ENCODE results near the gene SMARCB1.

The SMARCB1 gene

DNA sequence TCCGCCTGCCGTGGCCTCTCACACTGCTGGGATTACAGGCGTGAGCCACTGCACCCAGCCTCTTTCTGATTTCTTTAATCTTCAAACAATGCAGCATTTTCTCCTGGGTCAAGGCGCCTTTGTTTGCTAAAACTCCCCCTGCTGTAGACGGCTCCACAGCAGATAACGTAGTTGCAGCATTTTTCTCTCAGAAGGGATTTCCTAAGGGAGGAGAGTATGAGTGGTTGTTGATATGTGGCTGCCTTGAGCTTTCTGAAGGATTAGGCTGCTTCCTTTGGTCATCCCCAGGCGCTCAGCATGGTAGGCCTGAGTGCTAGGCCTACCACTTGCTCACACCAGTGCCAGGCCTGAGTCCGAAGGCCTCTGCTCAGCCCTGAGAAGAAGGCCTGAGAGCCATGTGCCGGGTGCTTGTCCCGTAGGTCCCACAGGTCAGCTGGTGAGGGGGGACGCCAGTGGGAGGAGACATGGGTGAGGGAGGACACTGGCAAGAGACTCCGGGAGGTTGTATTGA, 18.1 kb downstream of the SMARCB1 start:
- no peak for DNase-seq

DNA sequence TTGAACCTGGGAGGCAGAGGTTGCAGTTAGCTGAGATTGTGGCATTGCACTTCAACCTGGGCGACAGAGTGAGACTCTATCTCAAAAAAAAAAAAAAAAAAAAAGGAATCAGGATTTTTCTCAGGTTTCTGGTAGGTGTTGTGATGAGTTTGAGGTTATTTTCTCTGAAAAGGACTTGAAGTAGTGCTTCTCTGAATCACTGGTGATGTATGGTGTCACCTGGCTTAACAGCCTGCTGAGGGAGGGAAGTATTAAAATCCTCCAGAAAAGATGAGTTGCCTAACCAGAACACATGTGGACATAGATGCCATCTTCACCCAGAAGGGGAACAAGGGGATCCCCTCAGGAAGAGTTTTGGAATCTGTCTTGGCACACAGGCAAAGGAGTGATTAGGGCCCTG, 20.1 kb downstream of the SMARCB1 start:
- no peak for DNase-seq

DNA sequence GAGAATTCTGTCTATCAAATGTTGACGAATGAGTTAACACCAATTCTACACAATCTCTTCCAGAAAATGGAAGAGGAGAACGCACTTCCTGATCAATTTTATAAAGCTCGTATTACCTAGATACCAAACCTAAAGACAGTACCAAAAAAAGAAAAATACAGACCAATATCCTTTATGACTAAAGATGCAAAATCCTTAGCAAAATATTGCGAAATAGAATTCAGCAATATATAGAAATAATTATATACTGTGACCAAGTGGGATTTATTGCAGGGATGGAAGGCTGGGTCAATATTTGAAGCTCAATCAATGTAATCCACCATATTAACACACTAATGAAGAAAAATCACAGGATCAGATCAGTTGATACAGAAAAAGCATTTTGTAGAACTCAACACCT, 25.6 kb downstream of the SMARCB1 start:
- DNase-seq, result no peak

DNA sequence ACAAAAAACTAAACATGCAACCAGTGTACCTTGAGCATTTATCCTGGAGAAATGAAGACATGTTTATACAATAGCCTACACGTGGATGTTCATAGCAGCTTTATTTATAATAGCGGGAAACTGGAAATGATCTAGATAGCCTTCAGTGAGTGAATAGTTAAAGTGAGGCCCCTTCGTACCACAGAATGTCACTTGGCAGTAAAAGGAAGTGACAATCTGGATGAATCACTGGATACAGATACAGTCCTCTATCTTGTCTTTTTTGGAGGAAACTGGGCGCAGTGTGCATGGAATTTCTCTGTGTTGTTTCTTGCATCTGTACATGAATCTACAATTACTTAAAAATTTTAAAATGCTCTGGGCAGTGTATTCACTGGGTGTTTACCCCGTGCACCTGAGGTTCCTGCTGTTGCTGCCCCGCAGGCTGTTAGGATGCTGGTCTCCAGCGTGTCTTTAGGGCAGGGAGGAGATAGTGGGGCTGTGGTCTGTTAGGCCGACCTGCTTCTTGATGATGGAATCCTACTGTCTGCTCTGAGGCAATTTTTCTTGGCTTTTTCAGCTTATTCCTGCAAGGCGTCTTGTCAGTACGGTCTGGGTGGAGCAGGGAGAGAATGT, 28.9 kb downstream of the SMARCB1 start:
- DNase-seq, result no peak

DNA sequence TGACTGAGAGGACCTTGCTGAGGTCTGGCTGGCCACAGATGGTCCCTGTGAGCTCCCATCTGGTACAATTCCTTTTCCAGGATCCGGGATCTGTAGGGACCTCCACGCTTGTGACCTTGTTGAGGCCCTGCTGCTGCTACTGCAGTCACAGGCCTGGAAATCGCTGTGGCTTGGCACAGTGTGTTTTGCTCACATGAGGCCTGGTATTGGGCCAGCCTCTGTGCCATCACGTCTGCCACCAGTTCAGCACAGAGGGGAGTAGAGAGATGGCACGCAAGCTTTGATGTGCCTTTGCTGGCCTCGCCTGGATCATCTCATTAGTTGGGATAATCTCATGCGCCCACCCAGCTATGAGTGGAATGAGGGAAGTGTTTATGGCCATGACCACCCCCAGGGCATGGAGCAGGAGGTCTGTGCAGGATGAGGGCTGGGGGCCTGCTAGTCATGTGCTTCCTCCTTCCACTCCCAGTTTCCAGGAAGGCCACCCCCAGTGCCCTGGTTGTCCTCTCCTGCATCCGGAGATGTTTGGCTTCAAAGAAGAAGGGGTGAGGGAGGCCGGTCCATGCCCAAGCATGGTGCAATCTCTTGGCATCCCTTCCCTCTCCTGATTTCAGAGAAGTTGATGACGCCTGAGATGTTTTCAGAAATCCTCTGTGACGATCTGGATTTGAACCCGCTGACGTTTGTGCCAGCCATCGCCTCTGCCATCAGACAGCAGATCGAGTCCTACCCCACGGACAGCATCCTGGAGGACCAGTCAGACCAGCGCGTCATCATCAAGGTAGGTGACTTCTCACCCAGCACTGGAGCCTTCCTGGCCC, 29.6 kb downstream of the SMARCB1 start:
- peak in 1 of 2 experiments; percentile 19 for DNase-seq

DNA sequence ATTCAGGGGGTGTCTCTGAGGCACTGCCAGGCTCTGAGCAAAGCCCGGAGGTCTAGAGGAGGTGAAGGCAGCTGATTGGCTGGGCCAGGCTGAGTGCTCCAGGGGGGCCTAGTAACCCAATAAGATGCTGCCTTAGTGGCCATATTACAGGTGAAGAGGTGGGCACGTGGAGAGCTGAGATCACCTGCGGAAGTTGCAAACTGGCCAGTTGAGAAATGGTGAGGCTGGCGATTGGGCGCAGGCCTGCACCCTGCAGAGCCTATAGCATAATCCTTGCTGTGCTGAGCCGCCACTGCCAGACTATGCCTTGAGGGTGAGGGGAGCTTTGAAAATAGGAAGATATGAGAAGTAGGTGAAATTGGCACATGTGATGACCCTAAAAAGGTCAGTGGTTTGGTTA, 30.4 kb downstream of the SMARCB1 start:
- no peak for DNase-seq

DNA sequence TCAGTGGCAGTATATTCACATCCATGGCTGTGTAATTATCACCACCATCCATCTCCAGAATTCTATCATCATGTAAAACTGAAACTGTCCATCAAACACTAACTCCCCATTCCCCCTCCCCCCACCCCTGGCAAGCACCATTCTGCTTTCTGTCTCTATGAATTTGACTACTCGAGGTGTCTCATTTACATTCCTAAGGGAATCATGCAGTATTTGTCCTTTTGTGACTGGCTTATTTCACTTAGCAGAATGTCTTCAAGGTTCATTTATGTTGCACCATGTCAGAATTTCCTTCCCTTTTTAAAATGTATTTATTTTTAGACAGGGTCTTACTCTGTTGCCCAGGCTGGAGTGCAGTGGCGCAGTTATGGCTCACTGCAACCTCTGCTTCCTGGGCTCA, 31.8 kb downstream of the SMARCB1 start:
- no peak for DNase-seq

DNA sequence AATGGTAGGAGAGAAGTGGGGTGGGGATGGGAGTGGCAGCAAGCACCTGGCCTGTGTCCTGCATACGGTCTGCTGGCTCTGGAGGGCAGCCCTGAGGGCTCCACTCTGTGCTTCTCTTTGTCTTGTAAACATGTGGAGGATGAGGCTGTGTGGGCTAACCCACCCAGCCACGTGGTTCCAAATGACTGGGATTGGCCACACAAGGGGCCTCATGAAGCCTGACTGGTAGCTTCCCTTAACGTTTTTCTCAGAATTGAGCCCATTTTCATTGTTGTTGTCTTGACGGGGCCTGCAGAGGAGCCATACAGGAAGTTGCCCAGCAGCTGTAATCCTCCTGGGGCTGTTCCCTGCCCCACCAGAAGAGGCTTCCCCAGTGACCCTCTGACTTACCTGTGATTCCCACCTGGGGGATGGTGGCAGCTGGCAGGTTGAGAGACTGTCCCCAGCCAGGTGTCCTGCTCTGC, 34.0 kb downstream of the SMARCB1 start:
- no peak for DNase-seq

DNA sequence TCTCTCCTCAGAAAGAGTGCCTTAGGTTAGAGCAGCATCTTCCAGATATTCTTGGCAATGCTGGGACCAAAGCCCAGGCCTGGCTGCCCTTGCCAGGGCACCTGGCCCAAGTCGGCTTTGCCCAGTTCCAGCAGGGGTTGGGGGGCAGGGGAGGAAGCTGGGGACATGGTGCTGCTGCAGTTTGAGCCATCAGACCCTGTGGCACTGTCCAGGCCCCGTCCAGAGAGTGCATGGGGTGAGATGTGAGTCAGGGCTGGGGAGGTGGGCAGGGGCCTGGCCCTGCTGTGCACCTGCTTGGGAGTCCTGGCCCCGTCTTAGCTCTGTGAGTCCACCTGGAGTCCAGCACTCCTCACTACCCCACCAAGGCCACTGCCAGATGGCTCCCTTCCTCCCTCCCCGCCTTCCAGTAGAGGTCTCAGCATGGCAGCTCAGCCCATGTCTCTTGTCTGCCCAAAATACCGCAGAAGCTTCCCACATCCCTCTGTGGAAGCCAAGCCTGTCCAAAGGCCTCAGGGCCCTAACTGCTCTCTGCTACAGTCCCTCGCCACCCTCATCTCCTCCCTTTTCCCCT, 35.4 kb downstream of the SMARCB1 start:
- DNase-seq, result no peak

DNA sequence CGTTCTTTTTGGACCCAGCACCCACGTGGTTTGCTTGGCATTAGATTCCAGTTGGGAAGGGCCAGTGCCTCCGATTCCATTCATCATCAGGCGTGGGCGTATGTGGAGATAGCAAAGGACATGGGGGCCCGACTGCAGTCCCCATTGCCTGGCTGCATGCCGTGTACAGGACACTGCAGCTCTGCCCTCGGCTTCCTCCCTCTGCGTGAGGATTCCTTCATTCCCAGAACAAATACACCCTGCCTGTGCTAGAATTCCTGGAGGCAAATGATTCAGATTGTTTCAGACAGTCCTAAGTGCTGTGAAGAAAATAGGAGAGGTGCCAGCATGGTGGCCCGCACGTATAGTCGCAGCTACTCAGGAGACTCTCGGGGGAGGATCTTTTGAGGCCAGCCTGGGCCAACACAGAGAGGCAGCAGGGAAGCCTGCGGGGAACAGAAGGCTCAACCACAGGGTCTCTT, 36.6 kb downstream of the SMARCB1 start:
- no peak for DNase-seq

DNA sequence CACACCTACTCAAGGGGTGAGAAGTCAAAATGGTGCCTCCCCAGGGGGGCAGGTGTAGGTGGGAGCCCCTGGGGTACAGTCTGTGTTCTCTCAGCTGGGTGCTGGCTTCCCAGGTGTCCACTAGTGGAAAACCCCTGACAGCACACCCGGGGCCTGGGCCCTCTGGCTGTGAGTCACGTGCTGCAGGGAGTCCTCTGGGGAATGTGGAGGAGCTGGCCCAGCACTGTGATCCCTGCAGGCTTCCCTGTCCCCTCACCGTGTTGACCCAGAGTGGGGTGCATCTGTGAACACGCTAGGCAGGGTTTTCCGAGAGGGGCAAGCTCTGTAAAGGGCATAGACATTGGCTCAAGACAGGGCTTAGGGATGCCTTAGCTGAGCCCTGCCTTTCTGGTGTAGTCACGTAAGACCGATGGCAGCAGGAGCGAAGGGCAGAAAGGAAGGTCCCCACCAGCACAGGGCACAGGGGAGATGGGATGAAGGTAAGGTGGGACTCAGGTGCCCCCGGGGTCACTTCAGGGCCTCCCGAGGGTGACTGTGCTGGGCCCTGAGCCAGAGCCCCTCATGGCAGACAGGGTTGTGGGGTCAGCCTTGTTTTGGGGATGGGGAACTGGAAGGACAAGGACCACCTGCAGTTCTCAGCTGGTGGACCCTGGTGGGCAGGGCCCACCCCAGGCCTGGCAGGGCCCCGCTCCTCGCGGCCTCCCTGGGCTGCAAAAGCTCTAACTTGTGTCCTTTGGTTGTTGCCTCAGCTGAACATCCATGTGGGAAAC, 37.9 kb downstream of the SMARCB1 start:
- no peak for DNase-seq

DNA sequence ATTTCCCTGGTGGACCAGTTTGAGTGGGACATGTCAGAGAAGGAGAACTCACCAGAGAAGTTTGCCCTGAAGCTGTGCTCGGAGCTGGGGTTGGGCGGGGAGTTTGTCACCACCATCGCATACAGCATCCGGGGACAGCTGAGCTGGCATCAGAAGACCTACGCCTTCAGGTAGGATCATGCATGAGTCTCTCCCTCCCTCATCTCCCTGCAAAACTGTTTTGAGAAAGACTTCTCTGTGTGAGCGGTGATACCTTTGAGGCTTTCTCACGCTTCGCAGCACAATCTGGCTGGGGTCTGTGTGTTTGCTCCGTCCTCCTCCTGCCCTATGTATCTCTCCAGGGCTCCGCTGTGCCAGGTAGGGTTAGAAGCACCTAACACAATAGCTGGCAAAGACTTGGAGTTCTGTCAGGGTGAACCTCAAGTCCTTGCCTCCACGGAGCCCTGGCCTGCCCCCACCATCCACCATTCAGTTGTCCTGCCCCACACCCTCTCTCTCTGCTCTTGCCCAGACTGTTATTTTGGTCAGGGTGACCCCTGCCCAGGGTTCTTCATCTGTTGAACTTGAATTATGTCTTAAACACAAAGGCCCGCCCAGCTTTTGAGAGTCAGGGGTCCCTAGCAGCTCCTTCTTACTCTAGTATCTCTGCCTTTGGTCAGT, 38.6 kb downstream of the SMARCB1 start:
- no peak for DNase-seq

DNA sequence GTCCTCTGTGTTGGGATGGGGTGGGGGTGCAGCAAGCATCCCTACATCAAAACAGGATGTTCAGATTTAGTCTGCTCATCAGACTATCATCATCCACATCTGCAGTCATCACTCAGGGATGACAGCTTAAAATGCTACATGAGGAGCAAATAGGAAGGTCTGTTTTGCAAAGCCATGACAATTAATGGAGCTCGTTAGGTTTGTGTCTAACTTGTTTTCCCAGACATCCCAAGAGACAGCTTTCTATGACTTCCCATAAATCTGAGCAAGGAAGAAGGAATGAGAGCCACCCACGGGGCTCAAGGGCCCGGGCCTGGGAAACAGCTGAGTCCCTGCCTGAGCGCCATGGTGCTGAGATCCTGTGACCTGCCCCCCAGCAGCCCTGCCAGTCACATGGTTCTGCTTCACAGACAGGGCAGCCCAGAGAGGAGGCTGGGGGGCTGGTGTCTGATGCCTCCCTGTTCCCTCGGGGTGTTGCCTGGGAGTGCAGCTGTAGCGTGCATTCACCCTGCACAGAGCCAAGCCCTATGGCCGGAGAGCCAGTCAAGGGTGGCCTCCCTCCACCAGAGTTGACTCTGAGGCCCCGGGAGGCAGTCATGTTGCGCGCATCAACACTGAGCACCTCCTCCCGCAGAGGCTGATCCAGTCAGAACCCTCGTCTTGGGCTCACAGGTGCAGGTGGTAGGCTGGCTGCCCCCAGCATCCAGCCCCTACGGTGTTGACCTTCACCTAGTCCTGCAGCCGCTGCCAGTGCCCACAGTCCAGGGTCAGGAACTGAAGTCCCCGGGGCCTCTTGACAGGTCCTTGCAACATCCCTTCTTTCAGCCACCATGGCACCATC, 40.0 kb downstream of the SMARCB1 start:
- DNase-seq, result no peak

DNA sequence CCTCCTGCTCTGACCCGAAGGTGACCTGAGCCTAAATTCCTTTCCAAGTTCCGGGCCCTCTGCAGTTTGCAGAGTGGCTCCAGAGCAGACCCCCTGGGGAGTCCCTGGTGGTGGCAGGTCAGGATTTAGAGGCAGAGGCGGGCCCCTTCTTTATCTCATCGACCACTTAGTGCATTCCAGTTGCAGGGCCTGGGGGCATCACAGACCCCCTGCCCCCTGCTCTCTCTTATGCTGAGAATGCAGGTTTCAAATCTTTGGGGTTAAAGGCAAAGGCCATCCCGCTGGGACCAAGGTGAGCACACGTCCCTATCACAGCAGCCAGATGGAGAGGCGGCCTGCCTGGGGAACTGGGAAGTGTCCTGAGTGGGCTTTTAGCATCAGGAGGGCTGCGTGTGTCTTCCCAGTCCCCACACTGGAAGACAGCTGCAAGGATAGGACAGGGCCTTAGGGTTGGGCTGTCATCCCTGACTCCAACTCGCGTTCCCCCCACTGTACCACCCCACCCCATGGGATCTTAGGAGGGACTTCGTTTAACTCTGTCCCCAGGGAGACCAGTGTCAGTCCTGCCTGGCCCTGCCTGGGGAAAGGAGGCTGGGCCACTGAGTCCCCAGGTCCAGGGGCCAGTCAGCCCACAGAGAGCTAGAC, 40.7 kb downstream of the SMARCB1 start:
- DNase-seq, result no peak

DNA sequence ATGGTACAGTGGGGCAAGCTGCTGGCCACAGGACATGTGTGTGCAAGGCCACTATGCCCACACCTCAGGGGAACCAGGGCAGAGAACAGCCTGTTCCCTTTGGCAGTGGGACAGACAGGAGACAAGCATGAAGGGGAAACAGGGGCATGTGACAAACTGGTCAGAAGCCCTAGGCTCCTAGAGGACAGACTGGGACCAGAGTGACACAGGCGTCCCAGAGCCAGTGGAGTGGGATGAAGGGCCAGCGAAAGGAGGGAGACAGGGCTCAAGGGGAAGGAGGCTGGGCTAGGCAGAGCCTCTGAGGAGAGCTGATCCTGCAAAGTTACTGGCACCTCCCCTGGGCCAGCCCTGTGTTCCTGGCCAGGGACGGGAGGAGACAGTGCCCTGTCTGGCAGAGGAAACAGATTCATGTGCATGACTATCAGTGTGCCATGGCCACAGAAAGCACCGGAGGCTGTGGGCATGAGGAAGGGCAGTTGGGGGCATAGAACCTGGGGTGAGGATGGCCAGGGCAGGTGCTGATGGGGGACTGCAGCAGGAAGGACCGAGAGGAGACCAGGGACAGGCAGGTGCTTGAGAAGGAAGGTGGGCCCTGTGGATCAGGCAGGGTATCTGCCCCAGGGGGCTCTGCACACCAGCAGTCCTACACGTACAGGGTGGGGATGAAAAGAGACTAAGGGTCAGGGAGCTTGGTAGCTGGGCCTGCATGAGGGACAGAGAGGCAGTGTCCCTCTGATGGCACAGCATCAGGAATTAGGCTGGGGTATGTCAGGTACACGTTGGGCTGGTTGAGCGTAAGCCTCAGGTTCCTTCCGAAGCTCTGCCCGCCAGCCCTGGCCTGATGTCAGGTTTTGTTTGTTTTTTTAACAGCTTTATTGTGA, 42.3 kb downstream of the SMARCB1 start:
- no peak for DNase-seq

DNA sequence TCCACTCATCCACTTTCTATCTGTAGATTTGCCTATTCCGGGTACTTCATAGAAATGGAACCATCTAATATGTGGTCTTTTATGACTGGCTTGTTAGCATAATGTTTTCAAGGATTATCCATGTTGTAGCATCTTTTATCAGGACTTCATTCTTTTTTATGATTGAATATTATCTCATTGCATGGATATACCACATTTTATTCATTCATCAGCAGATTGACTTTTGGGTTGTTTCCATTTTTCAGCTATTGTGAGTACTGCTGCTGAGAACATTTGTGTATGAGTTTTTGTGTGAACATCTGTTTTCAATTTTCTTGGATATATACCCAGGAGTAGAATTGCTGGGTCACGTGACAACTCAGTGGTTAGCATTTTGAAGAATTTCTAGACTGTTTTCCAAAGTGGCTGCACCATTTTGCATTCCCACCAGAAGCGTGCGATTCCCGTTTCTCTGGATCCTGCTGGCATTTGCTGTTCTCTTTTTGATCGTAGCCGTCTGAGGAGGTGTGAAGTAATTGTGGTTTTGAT, 43.1 kb downstream of the SMARCB1 start:
- no peak for DNase-seq

DNA sequence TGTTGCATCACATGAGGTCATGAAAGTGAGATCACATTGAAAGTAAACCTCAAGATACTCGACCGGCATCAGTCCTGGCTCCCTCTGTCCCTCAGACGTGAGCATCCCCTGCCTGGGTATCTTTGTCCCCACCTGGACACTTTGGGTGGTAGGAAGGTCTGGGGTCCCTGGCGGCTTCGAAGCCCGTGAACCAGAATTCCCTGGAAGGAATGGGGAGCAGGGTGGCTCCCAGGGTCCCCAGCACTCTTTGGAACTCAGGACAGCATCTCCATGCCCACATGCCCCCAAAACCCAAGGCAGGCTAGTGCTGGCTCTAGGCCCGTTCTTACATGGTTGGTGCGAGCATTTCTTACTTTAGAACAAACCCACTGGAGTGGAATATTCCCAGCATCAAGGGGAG, 44.5 kb downstream of the SMARCB1 start:
- no peak for DNase-seq

DNA sequence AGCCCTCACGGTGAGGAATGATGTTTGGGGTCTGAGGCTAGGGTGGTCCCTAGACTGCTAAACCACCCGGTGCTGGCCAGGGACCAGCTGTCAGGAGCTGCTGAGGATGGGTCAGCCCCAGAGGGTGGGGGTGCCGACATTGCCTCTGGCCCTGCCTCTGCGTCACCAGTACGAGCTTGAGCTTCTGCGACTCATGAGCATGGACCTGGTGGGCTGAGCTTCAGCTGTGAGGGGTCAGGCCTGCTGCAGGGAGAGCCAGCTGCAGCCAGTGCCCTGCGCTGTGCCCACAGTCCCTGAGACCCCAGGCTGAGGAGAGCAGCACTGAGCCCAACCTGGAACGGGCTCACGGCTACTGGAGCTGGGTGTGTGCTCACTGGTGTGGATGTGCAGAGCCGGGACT, 45.0 kb downstream of the SMARCB1 start:
- no peak for DNase-seq

DNA sequence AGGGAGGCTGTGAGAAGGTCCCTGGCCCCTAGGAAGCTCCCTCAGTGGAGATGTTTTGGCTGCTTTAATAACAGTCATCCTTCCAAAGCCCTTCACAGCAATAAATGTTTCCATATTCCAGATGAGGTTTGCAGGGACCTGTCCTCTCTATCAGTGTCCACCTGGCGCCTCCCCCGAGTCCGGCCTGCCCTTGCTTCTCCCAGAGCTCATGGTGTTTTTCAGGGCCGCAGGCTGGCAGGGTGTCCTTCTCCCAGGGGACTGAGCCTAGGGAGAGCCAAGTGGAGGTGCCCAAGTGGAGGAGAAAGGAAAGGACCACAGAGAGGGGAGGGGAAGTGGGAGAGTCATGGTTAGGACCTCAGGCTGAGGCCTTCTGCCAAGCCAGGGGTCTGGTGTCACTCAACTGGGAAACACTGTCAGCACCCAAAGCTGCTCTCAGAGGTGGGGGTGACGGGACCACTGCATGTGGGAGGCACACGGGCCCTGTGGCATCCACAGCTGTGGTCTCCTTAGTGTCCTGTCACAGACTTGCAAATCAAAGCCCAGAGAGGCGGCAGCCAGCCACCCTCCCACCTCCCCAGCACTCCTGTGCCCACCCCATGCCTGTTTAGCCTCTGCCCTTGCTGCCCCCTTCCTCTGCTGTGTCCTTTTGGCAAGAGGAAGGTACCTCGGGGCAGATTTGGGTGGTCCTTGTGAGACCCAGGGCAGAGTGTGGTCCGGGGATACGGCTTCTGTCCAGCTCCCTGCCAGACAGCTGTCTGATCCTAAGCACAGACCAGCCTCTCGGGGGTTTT, 45.7 kb downstream of the SMARCB1 start:
- DNase-seq, result no peak
